MCF 10A (cell line): Measurements from ENCODE around the gene KRT4. TPM values are rescaled to one million over a fixed set of nuclear protein-coding genes. Genes with fewer than 3 reads are reported as not detected.

Source experiments
- BruUV-seq: library from RNA; stranded (reverse); fragments of 400-500 nt; replicated peaks from 2 replicates; lab custom pipeline; 2021; lab: Mats Ljungman, UMichigan
- CTCF ChIA-PET: fragments of 300-600 bp; sonication (Branson Sonifier 250); formaldehyde crosslinking; extraction: SDS; loops from one replicate; lab custom pipeline; 2021; ENCODE audit warnings: antibody characterized with exemption, inconsistent platforms; lab: Yijun Ruan, JAX
- POLR2A ChIA-PET: fragments of 300-600, 350-650 bp; sonication (Branson Sonifier 250); formaldehyde crosslinking; extraction: SDS; loops from one replicate; lab custom pipeline; 2020; ENCODE audit warnings: antibody characterized with exemption, inconsistent platforms; lab: Yijun Ruan, JAX
- DNase-seq: peaks from one replicate; pipeline ENCODE4 v3.0.0-alpha.2; 2018; ENCODE audit not compliant: unreplicated experiment
- H3K27ac Mint-ChIP-seq: one replicate; pipeline ENCODE4 v1.8.0; 2022; ENCODE audit warnings: mild to moderate bottlenecking, low read depth, mixed read lengths; ENCODE audit not compliant: unreplicated experiment
- H3K27me3 Mint-ChIP-seq: one replicate; pipeline ENCODE4 v1.8.0; 2022; ENCODE audit warnings: mixed read lengths; ENCODE audit not compliant: insufficient read depth, unreplicated experiment
- H3K36me3 Mint-ChIP-seq: one replicate; pipeline ENCODE4 v1.8.0; 2022; ENCODE audit warnings: mild to moderate bottlenecking, moderate library complexity, mixed read lengths; ENCODE audit not compliant: insufficient read depth, unreplicated experiment
- H3K4me1 Mint-ChIP-seq: one replicate; pipeline ENCODE4 v1.8.0; 2022; ENCODE audit warnings: mixed read lengths; ENCODE audit not compliant: insufficient read depth, unreplicated experiment
- H3K4me3 Mint-ChIP-seq: one replicate; pipeline ENCODE4 v1.8.0; 2022; ENCODE audit warnings: mild to moderate bottlenecking, moderate library complexity, mixed read lengths; ENCODE audit not compliant: unreplicated experiment
- H3K9me3 Mint-ChIP-seq: one replicate; pipeline ENCODE4 v1.8.0; 2022; ENCODE audit warnings: mixed read lengths; ENCODE audit not compliant: unreplicated experiment
- intact Hi-C: fragments of 100-400 bp; cut with micrococcal nuclease; formaldehyde crosslinking; loops from 2 replicates; pipeline ENCODE4 v1.14.1; 2022
- total RNA-seq: library from RNA; stranded (reverse); gene quantifications from 2 replicates; pipeline ENCODE4 v1.2.3, GENCODE V29; 2022
- TF ChIP-seq, protein P1 (sequence below): fragments of 200-600 bp; IDR thresholded peaks from one replicate; pipeline ENCODE4 v1.8.0; 2022; ENCODE audit warnings: antibody characterized with exemption, mild to moderate bottlenecking; ENCODE audit not compliant: unreplicated experiment

KRT4 gene
- total RNA-seq, 1 experiment from 2014 or later: not detected

- H3K27ac Mint-ChIP-seq: peak overlapping the region; percentile 68
These were observed 33.6 kb upstream of the KRT4 start for GRCh38 chr12:52847335-52848102.

GRCh38 chr12:52846356-52846970, 32.5 kb upstream of the KRT4 start:
- H3K9me3 Mint-ChIP-seq: peaks cover 8% of the 10 kb centered on the region
- intact Hi-C loops: no loop called here
- no TSS peak for BruUV-seq
- no peak for DNase-seq
- no peak overlapping the region for H3K4me3 Mint-ChIP-seq
- TF ChIP-seq, protein P1, sequence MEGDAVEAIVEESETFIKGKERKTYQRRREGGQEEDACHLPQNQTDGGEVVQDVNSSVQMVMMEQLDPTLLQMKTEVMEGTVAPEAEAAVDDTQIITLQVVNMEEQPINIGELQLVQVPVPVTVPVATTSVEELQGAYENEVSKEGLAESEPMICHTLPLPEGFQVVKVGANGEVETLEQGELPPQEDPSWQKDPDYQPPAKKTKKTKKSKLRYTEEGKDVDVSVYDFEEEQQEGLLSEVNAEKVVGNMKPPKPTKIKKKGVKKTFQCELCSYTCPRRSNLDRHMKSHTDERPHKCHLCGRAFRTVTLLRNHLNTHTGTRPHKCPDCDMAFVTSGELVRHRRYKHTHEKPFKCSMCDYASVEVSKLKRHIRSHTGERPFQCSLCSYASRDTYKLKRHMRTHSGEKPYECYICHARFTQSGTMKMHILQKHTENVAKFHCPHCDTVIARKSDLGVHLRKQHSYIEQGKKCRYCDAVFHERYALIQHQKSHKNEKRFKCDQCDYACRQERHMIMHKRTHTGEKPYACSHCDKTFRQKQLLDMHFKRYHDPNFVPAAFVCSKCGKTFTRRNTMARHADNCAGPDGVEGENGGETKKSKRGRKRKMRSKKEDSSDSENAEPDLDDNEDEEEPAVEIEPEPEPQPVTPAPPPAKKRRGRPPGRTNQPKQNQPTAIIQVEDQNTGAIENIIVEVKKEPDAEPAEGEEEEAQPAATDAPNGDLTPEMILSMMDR: no peak
- no peak overlapping the region for H3K27ac Mint-ChIP-seq
- CTCF ChIA-PET: interaction anchor here (1.6 kb wide), 1 partner anchor 33 kb away, joined by 8 read pairs; no protein-coding TSS in a partner anchor
- POLR2A ChIA-PET: interaction anchor here (0.6 kb wide), 1 partner anchor 1146 kb away, joined by 3 read pairs; no protein-coding TSS in a partner anchor
- H3K36me3 Mint-ChIP-seq: no peaks in the 10 kb centered on the region
- H3K4me1 Mint-ChIP-seq: no peaks in the 10 kb centered on the region
- peaks cover 24% of the 10 kb centered on the region for H3K27me3 Mint-ChIP-seq

More at GRCh38 chr12:52847335-52848102, 33.6 kb upstream of the KRT4 start:
- intact Hi-C loops: no loop called here
- peak; percentile 94 for DNase-seq
- Mint-ChIP-seq H3K4me3 (no peak overlapping the region), H3K9me3 (peaks cover 8% of the 10 kb centered on the region), H3K4me1 (no peaks in the 10 kb centered on the region), H3K27me3 (peaks cover 33% of the 10 kb centered on the region), H3K36me3 (no peaks in the 10 kb centered on the region)
- CTCF ChIA-PET: interaction anchor here (0.5 to 1.6 kb wide), 2 partner anchors 22 to 32 kb away, joined by 3 to 8 read pairs; no protein-coding TSS in a partner anchor
- BruUV-seq: no TSS peak
- POLR2A ChIA-PET: interaction anchor here (0.7 to 1.1 kb wide), 2 partner anchors 13 to 88 kb away, joined by 3 to 4 read pairs; no protein-coding TSS in a partner anchor
- TF ChIP-seq, protein P1: no peak

DNA sequence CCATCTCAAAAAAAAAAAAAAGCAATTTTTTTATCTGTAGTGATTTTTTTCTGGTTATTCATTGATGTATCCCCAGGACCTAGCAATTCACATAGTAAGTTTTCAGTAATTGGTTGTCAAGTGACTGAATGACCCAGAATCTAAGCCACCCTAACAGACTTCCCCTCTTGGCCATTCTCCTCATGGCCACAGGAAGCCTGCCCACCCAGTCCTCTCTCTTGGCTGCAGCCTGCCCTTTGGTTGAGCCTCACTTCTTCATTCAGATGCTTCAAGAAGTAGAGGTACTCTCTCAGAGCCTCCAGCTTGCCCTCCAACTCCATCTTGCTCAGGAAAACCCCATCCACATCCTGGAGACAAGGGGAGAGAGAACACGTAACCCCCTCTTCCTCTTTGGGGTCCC, 32.0 kb upstream of the KRT4 start:
- H3K36me3 Mint-ChIP-seq: no peaks in the 10 kb centered on the region
- H3K27me3 Mint-ChIP-seq: peaks cover 24% of the 10 kb centered on the region
- TF ChIP-seq, protein P1: no peak
- DNase-seq: no peak
- no peaks in the 10 kb centered on the region for H3K4me1 Mint-ChIP-seq
- BruUV-seq: no TSS peak
- H3K27ac Mint-ChIP-seq: no peak overlapping the region
- POLR2A ChIA-PET: no interaction called here
- H3K4me3 Mint-ChIP-seq: no peak overlapping the region
- intact Hi-C loops: no loop called here
- H3K9me3 Mint-ChIP-seq: peaks cover 8% of the 10 kb centered on the region
- CTCF ChIA-PET: interaction anchor here (0.7 kb wide), 1 partner anchor 20 kb away, joined by 3 read pairs; no protein-coding TSS in a partner anchor

GRCh38 chr12:52844386-52844785, 30.5 kb upstream of the KRT4 start:
- POLR2A ChIA-PET: no interaction called here
- peaks cover 32% of the 10 kb centered on the region for H3K27me3 Mint-ChIP-seq
- TF ChIP-seq, protein P1: no peak
- H3K4me3 Mint-ChIP-seq: no peak overlapping the region
- H3K9me3 Mint-ChIP-seq: peaks cover 8% of the 10 kb centered on the region
- CTCF ChIA-PET: interaction anchor here (0.7 kb wide), 2 partner anchors 31 to 55 kb away, joined by 3 to 6 read pairs; partner anchors contain the start of gene KRT4
- DNase-seq: no peak
- no peaks in the 10 kb centered on the region for H3K4me1 Mint-ChIP-seq
- intact Hi-C loops: no loop called here
- H3K36me3 Mint-ChIP-seq: no peaks in the 10 kb centered on the region
- no peak overlapping the region for H3K27ac Mint-ChIP-seq
- no TSS peak for BruUV-seq
